ENCODE measurements around the gene FYN.

GRCh38 chr6:111758608-111759329 is 114.5 kb downstream of the FYN start:
- TF ChIP-seq POLR2AphosphoS5 (IDR thresholded peaks at IDR 0.05; ENCODE audit: low read depth, low read length) (no peak), POLR2A (IDR thresholded peaks at IDR 0.05; ENCODE audit: low read depth, low read length) (no peak), TAF1 (IDR thresholded peaks at IDR 0.05; ENCODE audit: low read depth, low read length) (no peak), SPI1 (IDR thresholded peaks at IDR 0.05; ENCODE audit: low read depth, low read length) (no peak)

Data from GM12891 (cell line).